ENCODE results near the gene DISP1.
"Not testable (repeated sequence)": the region's sequence is repeated elsewhere in the genome, so short reads cannot be mapped to it uniquely, and the experiment has no call there.

Gene DISP1

GRCh38 chr1:222798116-222798515 is 16.7 kb upstream of the DISP1 start:
- DNase-seq (ENCODE audit: low read depth): no peak

GRCh38 chr1:222798975-222799374 is 15.9 kb upstream of the DISP1 start:
- DNase-seq (ENCODE audit: low read depth): no peak

GRCh38 chr1:222801067-222801466 is 13.8 kb upstream of the DISP1 start:
- no peak for DNase-seq (ENCODE audit: low read depth)

GRCh38 chr1:222811671-222812070 is 3.2 kb upstream of the DISP1 start:
- DNase-seq (ENCODE audit: low read depth): no peak

GRCh38 chr1:222813866-222814535 is 838 bp upstream of the DISP1 start:
- no peak for DNase-seq (ENCODE audit: low read depth)

- no peak for DNase-seq (ENCODE audit: low read depth)
Observed at GRCh38 chr1:222815440-222815765, 564 bp downstream of the DISP1 start.

- DNase-seq (ENCODE audit: low read depth): peak; percentile 64
Observed at GRCh38 chr1:222817529-222817928, 2.7 kb downstream of the DISP1 start.

GRCh38 chr1:222818171-222818570 is 3.3 kb downstream of the DISP1 start:
- DNase-seq (ENCODE audit: low read depth): no peak

GRCh38 chr1:222820171-222820712 is 5.4 kb downstream of the DISP1 start:
- DNase-seq (ENCODE audit: low read depth): no peak

GRCh38 chr1:222821239-222821638 is 6.4 kb downstream of the DISP1 start:
- DNase-seq (ENCODE audit: low read depth): no peak

- no peak for DNase-seq (ENCODE audit: low read depth)
Observed at GRCh38 chr1:222823695-222824094, 8.9 kb downstream of the DISP1 start.

GRCh38 chr1:222824641-222825040 is 9.8 kb downstream of the DISP1 start:
- no peak for DNase-seq (ENCODE audit: low read depth)

GRCh38 chr1:222828939-222829338 is 14.1 kb downstream of the DISP1 start:
- no peak for DNase-seq (ENCODE audit: low read depth)

- no peak for DNase-seq (ENCODE audit: low read depth)
Observed at GRCh38 chr1:222829868-222830267, 15.0 kb downstream of the DISP1 start.

- DNase-seq (ENCODE audit: low read depth): no peak
Observed at GRCh38 chr1:222833356-222833876, 18.6 kb downstream of the DISP1 start.

GRCh38 chr1:222843469-222844410 is 28.9 kb downstream of the DISP1 start:
- DNase-seq (ENCODE audit: low read depth): no peak

GRCh38 chr1:222844411-222844779 is 29.6 kb downstream of the DISP1 start:
- DNase-seq (ENCODE audit: low read depth): no peak

- DNase-seq (ENCODE audit: low read depth): no peak
Observed at GRCh38 chr1:222845763-222846162, 30.9 kb downstream of the DISP1 start.

GRCh38 chr1:222850550-222850949 is 35.7 kb downstream of the DISP1 start:
- not testable (repeated sequence) for DNase-seq (ENCODE audit: low read depth)

GRCh38 chr1:222852326-222852725 is 37.5 kb downstream of the DISP1 start:
- no peak for DNase-seq (ENCODE audit: low read depth)

- DNase-seq (ENCODE audit: low read depth): no peak
Observed at GRCh38 chr1:222861062-222861461, 46.2 kb downstream of the DISP1 start.
